Stimulated activated CD4-positive, alpha-beta T cell treated with anti-CD3 and anti-CD28 coated beads, Interleukin-2, amount 100 ng/mL, for 24 hours (primary cell): Measurements from ENCODE around the gene KCNK1.

Source experiments
- DNase-seq, 2 donors: peaks; one replicate each; pipeline ENCODE4 v3.0.0-alpha.2; 2020

Gene KCNK1

GRCh38 chr1:233640179-233640578, 26.3 kb downstream of the KCNK1 start:
- no peak for DNase-seq

GRCh38 chr1:233641029-233641428, 27.1 kb downstream of the KCNK1 start:
- DNase-seq, result no peak

- DNase-seq, result no peak
These were observed 33.2 kb downstream of the KCNK1 start for GRCh38 chr1:233647073-233647472.

GRCh38 chr1:233647636-233648035, 33.7 kb downstream of the KCNK1 start:
- no peak for DNase-seq

GRCh38 chr1:233651061-233651460, 37.2 kb downstream of the KCNK1 start:
- DNase-seq, result no peak

- DNase-seq, result no peak
These were observed 37.8 kb downstream of the KCNK1 start for GRCh38 chr1:233651563-233652233.

- DNase-seq, result no peak
These were observed 38.6 kb downstream of the KCNK1 start for GRCh38 chr1:233652526-233652925.

GRCh38 chr1:233654658-233655280, 40.9 kb downstream of the KCNK1 start:
- DNase-seq, result no peak

GRCh38 chr1:233655301-233655740, 41.4 kb downstream of the KCNK1 start:
- DNase-seq, result no peak

- DNase-seq, result no peak
These were observed 42.2 kb downstream of the KCNK1 start for GRCh38 chr1:233656032-233656635.

- no peak for DNase-seq
These were observed 42.8 kb downstream of the KCNK1 start for GRCh38 chr1:233656687-233657086.

GRCh38 chr1:233657466-233657865, 43.6 kb downstream of the KCNK1 start:
- no peak for DNase-seq

- no peak for DNase-seq
These were observed 45.6 kb downstream of the KCNK1 start for GRCh38 chr1:233659495-233659894.

GRCh38 chr1:233661376-233662159, 47.7 kb downstream of the KCNK1 start:
- no peak for DNase-seq

GRCh38 chr1:233662575-233663304, 48.8 kb downstream of the KCNK1 start:
- no peak for DNase-seq

GRCh38 chr1:233664253-233664652, 50.3 kb downstream of the KCNK1 start:
- no peak for DNase-seq

- no peak for DNase-seq
These were observed 51.1 kb downstream of the KCNK1 start for GRCh38 chr1:233664804-233665574.

- no peak for DNase-seq
These were observed 51.8 kb downstream of the KCNK1 start for GRCh38 chr1:233665575-233666270.

- DNase-seq, result no peak
These were observed 53.8 kb downstream of the KCNK1 start for GRCh38 chr1:233667741-233668140.

- DNase-seq, result no peak
These were observed 54.3 kb downstream of the KCNK1 start for GRCh38 chr1:233668146-233668724.

- DNase-seq, result no peak
These were observed 54.9 kb downstream of the KCNK1 start for GRCh38 chr1:233668725-233669294.
